Measurements from ENCODE around the gene SYPL2.
"Not testable (repeated sequence)": the region's sequence is repeated elsewhere in the genome, so short reads cannot be mapped to it uniquely, and the experiment has no call there.

The SYPL2 gene

GRCh38 chr1:109470245-109470644 is 3.9 kb downstream of the SYPL2 start:
- DNase-seq (ENCODE audit: low read depth) = no peak
- H3K4me3 ChIP-seq (ENCODE audit: low read depth, low read length) = no peak overlapping the region
- TF ChIP-seq CTCF (IDR thresholded peaks at IDR 0.05; ENCODE audit: low read depth, low read length, missing control alignments) = no peak

GRCh38 chr1:109472779-109473178 is 6.4 kb downstream of the SYPL2 start:
- no peak for TF ChIP-seq CTCF (IDR thresholded peaks at IDR 0.05; ENCODE audit: low read depth, low read length, missing control alignments)
- DNase-seq (ENCODE audit: low read depth) = no peak
- H3K4me3 ChIP-seq (ENCODE audit: low read depth, low read length) = no peak overlapping the region

GRCh38 chr1:109473284-109474057 is 7.1 kb downstream of the SYPL2 start:
- H3K4me3 ChIP-seq (ENCODE audit: low read depth, low read length); DNase-seq (ENCODE audit: low read depth): not testable (repeated sequence)

GRCh38 chr1:109474697-109475096 is 8.4 kb downstream of the SYPL2 start:
- H3K4me3 ChIP-seq (ENCODE audit: low read depth, low read length) = no peak overlapping the region
- TF ChIP-seq CTCF (IDR thresholded peaks at IDR 0.05; ENCODE audit: low read depth, low read length, missing control alignments) = no peak
- no peak for DNase-seq (ENCODE audit: low read depth)

GRCh38 chr1:109475261-109475660 is 8.9 kb downstream of the SYPL2 start:
- TF ChIP-seq CTCF (IDR thresholded peaks at IDR 0.05; ENCODE audit: low read depth, low read length, missing control alignments) = no peak
- H3K4me3 ChIP-seq (ENCODE audit: low read depth, low read length) = no peak overlapping the region
- no peak for DNase-seq (ENCODE audit: low read depth)

GRCh38 chr1:109476825-109477224 is 10.5 kb downstream of the SYPL2 start:
- DNase-seq (ENCODE audit: low read depth) = no peak
- no peak overlapping the region for H3K4me3 ChIP-seq (ENCODE audit: low read depth, low read length)
- TF ChIP-seq CTCF (IDR thresholded peaks at IDR 0.05; ENCODE audit: low read depth, low read length, missing control alignments) = no peak

GRCh38 chr1:109477821-109478220 is 11.5 kb downstream of the SYPL2 start:
- H3K4me3 ChIP-seq (ENCODE audit: low read depth, low read length) = no peak overlapping the region
- DNase-seq (ENCODE audit: low read depth) = no peak
- no peak for TF ChIP-seq CTCF (IDR thresholded peaks at IDR 0.05; ENCODE audit: low read depth, low read length, missing control alignments)

All from GM12864 (cell line).